Measurements from ENCODE around the gene PDIA6.

DNA sequence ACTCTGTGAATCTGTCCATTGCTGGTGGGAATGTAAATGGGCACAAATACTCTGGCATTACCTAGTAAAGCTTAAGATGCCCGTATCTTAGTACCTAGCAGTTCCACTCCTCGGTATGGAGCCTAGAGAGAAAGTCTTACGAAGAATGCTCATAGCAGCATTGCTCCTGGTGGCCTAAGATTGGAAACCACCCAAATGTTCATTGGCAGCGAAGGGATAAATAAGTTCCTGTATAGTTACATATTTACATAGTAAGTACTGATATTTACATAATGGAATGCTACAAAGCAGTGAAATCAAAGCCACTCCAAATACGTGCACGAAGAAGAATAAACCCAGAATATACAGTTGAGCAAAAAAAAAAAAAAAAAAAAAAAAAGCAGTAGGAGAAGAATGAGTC lies 46.7 kb upstream of the PDIA6 start:
- TF ChIP-seq GATA3 (IDR thresholded peaks at IDR 0.05; ENCODE audit: low read depth, low read length) (no peak), GATA2 (IDR thresholded peaks at IDR 0.05; ENCODE audit: low read depth, low read length) (no peak)

All from SH-SY5Y (cell line).